Testis (tissue), 3 donors: Measurements from ENCODE around the gene MDC1. TPM values are rescaled to one million over a fixed set of nuclear protein-coding genes. Genes with fewer than 3 reads are reported as not detected.
"Not testable (repeated sequence)": the region's sequence is repeated elsewhere in the genome, so short reads cannot be mapped to it uniquely, and the experiment has no call there.

Experiments
- DNase-seq: peaks from one replicate; pipeline ENCODE4 v3.0.0-alpha.2; 2019
- H3K27ac ChIP-seq, 2 donors: fragments of 200-600 bp; sonication (generic); one replicate each; pipeline ENCODE4 v1.5.1; 2019
- H3K27me3 ChIP-seq: fragments of 200-600 bp; sonication (generic); one replicate; pipeline ENCODE4 v1.5.1; 2019
- H3K36me3 ChIP-seq: fragments of 200-600 bp; sonication (generic); one replicate; pipeline ENCODE4 v1.5.1; 2017; ENCODE audit warnings: low read depth; ENCODE audit errors: missing control alignments
- H3K4me1 ChIP-seq: fragments of 200-600 bp; sonication (generic); one replicate; pipeline ENCODE4 v1.5.1; 2019
- H3K4me3 ChIP-seq, 2 donors: fragments of 200-600 bp; sonication (generic); one replicate each; pipeline ENCODE4 v1.5.1; 2017 to 2019
- H3K9me3 ChIP-seq: fragments of 200-600 bp; sonication (generic); one replicate; pipeline ENCODE4 v1.5.1; 2017
- CTCF ChIP-seq, 3 experiments: fragments of 450-650 bp in 2 of 3; fragments of 200-600 bp in 1 of 3; sonication (generic) in 1 of 3; IDR thresholded peaks; one replicate each; pipeline ENCODE4 v1.5.1; 2016 to 2019; ENCODE audit warnings: antibody characterized with exemption in 3 of 3, mild to moderate bottlenecking in 2 of 3, moderate library complexity in 1 of 3
- POLR2A ChIP-seq: fragments of 450-650 bp; IDR thresholded peaks from one replicate; pipeline ENCODE4 v1.6.1; 2017; ENCODE audit warnings: antibody characterized with exemption, mild to moderate bottlenecking, moderate library complexity
- WGBS, 2 donors: methylation state at CpG; one replicate each; pipeline ENCODE4 v1.1.5; 2018; 5-methylcytosine and 5-hydroxymethylcytosine counted together
- intact Hi-C: fragments of 100-400 bp; cut with DNase I; formaldehyde crosslinking; loops from one replicate; pipeline ENCODE4 v1.15.1; 2023; ENCODE audit warnings: low total_unique reads
- polyA plus RNA-seq: library from polyadenylated mRNA; stranded (reverse); fragments of 350-450 nt; fragmentation: Illumina TruSeq; extraction: RNeasy Lipid Tissue Mini Kit (QIAGEN cat#74804); gene quantifications from one replicate; pipeline ENCODE4 v1.2.3, GENCODE V29; 2014; ENCODE audit warnings: low read depth, low replicate concordance; ENCODE audit not compliant: insufficient read depth
- total RNA-seq, 2 donors: library from RNA; depleted of rRNA; stranded (reverse); fragments of >200 nt; gene quantifications; one replicate each; pipeline ENCODE4 v1.2.3, GENCODE V29; 2016

Gene MDC1
- total and polyA plus RNA-seq, 3 donors from 2014 or later: 56.6 to 155 (median 79.3) TPM

DNA sequence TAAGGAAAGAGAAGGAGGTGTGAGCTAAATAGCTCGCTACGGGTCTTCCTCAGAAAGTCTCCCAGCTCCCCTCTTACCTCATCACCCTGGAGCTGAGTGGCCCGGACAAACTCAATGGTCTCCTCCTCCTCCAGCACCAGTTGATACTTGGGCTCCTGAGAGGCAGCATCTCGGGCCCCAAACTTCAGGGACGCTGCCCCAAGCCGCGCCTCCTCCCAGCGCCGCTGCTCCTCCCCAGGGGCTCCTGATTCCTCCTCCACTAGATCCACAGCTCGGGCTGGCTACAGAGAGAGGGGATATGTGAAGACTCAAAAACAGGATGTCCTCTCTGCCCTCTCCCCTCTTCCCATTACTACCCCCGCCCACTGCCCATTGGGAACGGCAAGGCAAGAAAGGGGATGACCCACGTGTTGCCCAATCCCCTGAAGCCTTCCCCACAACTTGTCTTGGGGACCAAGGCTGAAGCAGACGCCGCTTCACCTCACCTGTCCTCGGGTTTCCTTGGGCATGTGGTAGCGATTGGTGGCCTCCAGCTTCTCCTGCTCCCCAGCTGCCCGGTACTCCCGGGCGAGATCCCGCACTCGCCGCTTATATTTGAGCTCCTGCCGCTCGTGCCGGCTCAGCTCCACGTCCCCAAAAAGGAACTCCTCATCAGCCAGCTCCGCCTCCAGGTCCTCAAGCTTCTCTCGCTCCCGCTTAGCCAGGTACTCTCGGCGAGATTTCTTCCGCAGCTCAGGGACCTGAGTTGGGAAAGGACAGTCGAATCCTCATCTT is 51.9 kb downstream of the MDC1 start:
- no peak for DNase-seq
- Histone ChIP-seq H3K36me3 (no peaks in the 10 kb centered on the region), H3K4me1 (no peaks in the 10 kb centered on the region), H3K9me3 (no peaks in the 10 kb centered on the region), H3K27me3 (no peaks in the 10 kb centered on the region), H3K27ac (no peak overlapping the region), H3K4me3 (no peak overlapping the region)
- TF ChIP-seq CTCF (IDR thresholded peaks at IDR 0.05) (no peak), POLR2A (no peak)
- WGBS, 2 donors: 83 to 85% methylated on average over 29 to 34 of the region's 34 CpGs
- intact Hi-C loops: no loop called here

DNA sequence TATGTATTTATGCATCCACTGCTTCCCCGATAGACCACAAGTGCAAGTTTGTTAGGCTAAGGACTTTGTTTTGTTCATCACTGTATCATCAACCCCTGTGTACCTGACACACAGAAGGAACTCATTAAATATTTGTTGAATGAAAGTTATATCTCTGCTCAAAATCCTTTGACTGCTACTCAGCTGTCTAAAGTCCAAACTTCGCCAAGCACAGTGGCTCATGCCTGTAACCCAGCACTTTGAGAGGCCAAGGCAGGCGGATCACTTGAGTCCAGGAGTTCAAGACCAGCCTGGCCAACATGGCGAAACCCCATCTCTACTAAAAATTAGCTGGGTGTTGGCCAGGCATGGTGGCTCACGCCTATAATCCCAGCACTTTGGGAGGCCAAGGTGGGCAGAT is 59.2 kb downstream of the MDC1 start:
- H3K27me3 ChIP-seq, DNase-seq, H3K27ac ChIP-seq, H3K36me3 ChIP-seq, H3K4me1 ChIP-seq, H3K4me3 ChIP-seq, H3K9me3 ChIP-seq, intact Hi-C loops: not testable (repeated sequence)
- WGBS, 2 donors: 82 to 87% methylated on average over 5 of the region's 5 CpGs

DNA sequence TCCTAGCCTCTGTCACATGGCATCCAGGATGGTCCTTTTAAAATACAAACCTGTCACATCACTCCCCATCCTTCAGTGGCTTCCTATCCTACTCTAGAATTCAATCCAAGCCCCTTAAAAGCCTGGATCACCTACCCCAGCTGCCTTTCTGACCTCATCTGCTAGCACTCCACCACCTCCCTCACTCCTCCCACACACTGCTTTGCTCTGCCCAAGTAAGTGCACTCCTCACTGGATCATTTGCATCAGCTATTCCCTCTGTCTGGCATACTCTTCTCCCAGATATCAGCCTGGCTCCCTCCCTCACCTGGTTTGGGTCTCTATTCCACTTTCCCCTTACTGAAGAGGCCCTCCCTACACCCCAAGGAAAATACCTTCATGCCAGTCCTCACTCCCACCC is 59.6 kb downstream of the MDC1 start:
- H3K27me3 ChIP-seq: no peaks in the 10 kb centered on the region
- DNase-seq: peak; percentile 46
- no peaks in the 10 kb centered on the region for H3K9me3 ChIP-seq
- TF ChIP-seq CTCF (IDR thresholded peaks at IDR 0.05): no peak
- no peak for TF ChIP-seq POLR2A
- intact Hi-C loops: no loop called here
- H3K27ac ChIP-seq: no peak overlapping the region
- no peaks in the 10 kb centered on the region for H3K36me3 ChIP-seq
- H3K4me1 ChIP-seq: no peaks in the 10 kb centered on the region
- no peak overlapping the region for H3K4me3 ChIP-seq

DNA sequence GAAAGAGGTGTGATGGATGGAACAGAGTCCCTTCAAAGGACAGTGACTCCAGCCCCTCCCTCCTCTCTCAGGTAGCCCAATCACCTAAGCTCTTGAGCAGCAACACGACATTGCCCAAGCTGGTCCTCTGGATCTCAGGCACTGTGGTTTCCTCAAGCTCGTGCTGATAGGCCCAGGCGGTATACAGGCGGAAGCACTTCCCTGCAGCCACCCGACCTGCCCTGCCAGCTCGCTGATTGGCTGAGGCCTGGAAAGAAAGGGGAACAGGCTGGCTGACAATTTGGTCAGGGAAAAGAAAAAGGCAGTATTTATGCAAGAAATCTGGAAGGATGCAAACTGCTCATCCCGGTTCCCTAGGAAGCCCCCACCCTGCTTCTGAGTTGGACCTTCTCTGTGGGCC is 60.6 kb downstream of the MDC1 start:
- intact Hi-C loops: no loop called here
- H3K4me1 ChIP-seq: no peaks in the 10 kb centered on the region
- no peaks in the 10 kb centered on the region for H3K36me3 ChIP-seq
- TF ChIP-seq POLR2A: no peak
- no peak for TF ChIP-seq CTCF (IDR thresholded peaks at IDR 0.05)
- DNase-seq: no peak
- no peaks in the 10 kb centered on the region for H3K27me3 ChIP-seq
- H3K9me3 ChIP-seq: no peaks in the 10 kb centered on the region
- no peak overlapping the region for H3K4me3 ChIP-seq
- 67 to 73% methylated on average over 7 of the region's 7 CpGs for WGBS, 2 donors
- H3K27ac ChIP-seq: no peak overlapping the region

DNA sequence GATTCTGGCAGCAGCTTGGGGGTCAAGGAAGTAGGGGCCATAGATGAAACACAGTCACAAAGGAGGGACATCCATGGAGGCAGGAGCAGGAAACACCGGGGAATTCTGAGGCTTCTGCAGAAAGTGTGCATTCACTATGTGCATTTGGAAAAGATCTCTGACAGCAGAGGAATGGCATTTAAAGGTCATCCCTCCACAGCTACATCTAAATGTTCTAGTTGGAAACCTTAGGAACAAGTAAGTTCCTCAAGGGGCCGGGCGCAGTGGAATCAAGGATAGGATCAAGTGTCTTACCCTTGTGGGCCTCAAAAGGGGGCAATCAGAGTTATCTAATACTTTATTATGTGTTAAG is 61.4 kb downstream of the MDC1 start:
- H3K4me1 ChIP-seq: no peaks in the 10 kb centered on the region
- intact Hi-C loops: no loop called here
- no peak overlapping the region for H3K27ac ChIP-seq
- no peaks in the 10 kb centered on the region for H3K27me3 ChIP-seq
- H3K36me3 ChIP-seq: no peaks in the 10 kb centered on the region
- TF ChIP-seq CTCF (IDR thresholded peaks at IDR 0.05) (no peak), POLR2A (no peak)
- DNase-seq: no peak
- WGBS, 2 donors: 90 to 92% methylated on average over 3 of the region's 3 CpGs
- no peak overlapping the region for H3K4me3 ChIP-seq
- H3K9me3 ChIP-seq: no peaks in the 10 kb centered on the region
